HS-5 (cell line): ENCODE data around the gene MAGEB18.

ENCODE experiments used
- DNase-seq: peaks from one replicate; pipeline ENCODE4 v3.0.0-alpha.2; 2012; ENCODE audit warnings: low read depth

The MAGEB18 gene

GRCh38 chrX:26138274-26138673 is at the start of gene MAGEB18:
Gene MAGEB18 (plus strand): TSS chrX:26138343. CDS start chrX:26138986, 643 bp downstream.
- DNase-seq = no peak

- no peak for DNase-seq
These were observed 37.7 kb upstream of the MAGEB18 start for GRCh38 chrX:26100421-26100920.

GRCh38 chrX:26109142-26109541 is 29.0 kb upstream of the MAGEB18 start:
- DNase-seq = no peak

- no peak for DNase-seq
These were observed 7.9 kb downstream of the MAGEB18 start for GRCh38 chrX:26146024-26146423.

GRCh38 chrX:26160301-26160700 is 22.2 kb downstream of the MAGEB18 start, which contains the start of gene MAGEB6B:
Gene MAGEB6B (plus strand): TSS chrX:26160601. CDS start chrX:26160601, 0 bp downstream.
- no peak for DNase-seq
